Colon (tissue), 2 donors: ENCODE data around the gene LBHD1.
"Not testable (repeated sequence)": the region's sequence is repeated elsewhere in the genome, so short reads cannot be mapped to it uniquely, and the experiment has no call there.

Source experiments
- FAIRE-seq: peaks from 2 replicates; lab custom pipeline; 2012; peaks lifted over from hg19 to GRCh38; lab: Jason Lieb, UNC
- donor health status: control.
- donor health status: control.

The LBHD1 gene

GRCh38 chr11:62664405-62665074, 7.5 kb downstream of the LBHD1 start:
- no peak for FAIRE-seq

GRCh38 chr11:62656796-62657429, 15.2 kb downstream of the LBHD1 start:
- FAIRE-seq: no peak

GRCh38 chr11:62654297-62654696, 17.8 kb downstream of the LBHD1 start:
- no peak for FAIRE-seq

GRCh38 chr11:62652161-62653006, 19.7 kb downstream of the LBHD1 start:
- no peak for FAIRE-seq

- not testable (repeated sequence) for FAIRE-seq
Measured at GRCh38 chr11:62650283-62650682, 21.8 kb downstream of the LBHD1 start.

GRCh38 chr11:62649486-62649885, 22.6 kb downstream of the LBHD1 start:
- no peak for FAIRE-seq

GRCh38 chr11:62648967-62649364, 23.1 kb downstream of the LBHD1 start:
- no peak for FAIRE-seq

GRCh38 chr11:62648185-62648966, 23.7 kb downstream of the LBHD1 start:
- FAIRE-seq: no peak

- FAIRE-seq: no peak
Measured at GRCh38 chr11:62647609-62648005, 24.5 kb downstream of the LBHD1 start.

- no peak for FAIRE-seq
Measured at GRCh38 chr11:62646825-62647608, 25.1 kb downstream of the LBHD1 start.

- peak; percentile 14 for FAIRE-seq
Measured at GRCh38 chr11:62645946-62646824, 25.9 kb downstream of the LBHD1 start, which contains the start of gene GANAB. Gene GANAB, minus strand, starts transcription at chr11:62646613. Its CDS starts 14 bp downstream, at chr11:62646599.

GRCh38 chr11:62645671-62645945, 26.5 kb downstream of the LBHD1 start:
- no peak for FAIRE-seq

GRCh38 chr11:62644220-62644619, 27.8 kb downstream of the LBHD1 start:
- FAIRE-seq: no peak

- FAIRE-seq: no peak
Measured at GRCh38 chr11:62632492-62632891, 39.6 kb downstream of the LBHD1 start.

- no peak for FAIRE-seq
Measured at GRCh38 chr11:62627713-62628112, 44.4 kb downstream of the LBHD1 start.

GRCh38 chr11:62622476-62623089, 49.5 kb downstream of the LBHD1 start:
- no peak for FAIRE-seq

GRCh38 chr11:62621567-62622470, 50.2 kb downstream of the LBHD1 start, which contains the start of gene B3GAT3:
Gene B3GAT3, minus strand, starts transcription at chr11:62621986. Its CDS starts 39 bp downstream, at chr11:62621947.
- FAIRE-seq: no peak

- FAIRE-seq: no peak
Measured at GRCh38 chr11:62621027-62621566, 51.0 kb downstream of the LBHD1 start.

- FAIRE-seq: not testable (repeated sequence)
Measured at GRCh38 chr11:62616957-62617356, 55.1 kb downstream of the LBHD1 start.
